Large intestine (tissue), 3 donors: Measurements from ENCODE around the gene CNTN4. TPM values are rescaled to one million over a fixed set of nuclear protein-coding genes. Genes with fewer than 3 reads are reported as not detected.
A peak's percentile ranks its signal among the peaks of the same experiment; 100 is the strongest.

ENCODE experiments used
- DNase-seq, 2 donors: peaks; one replicate each; pipeline versions ENCODE4 v3.0.0 to v3.0.0-alpha.2; 2013
- H3K27ac ChIP-seq: one replicate; pipeline ENCODE4 v1.5.1; 2013; ENCODE audit warnings: low read length
- H3K27me3 ChIP-seq: 2 replicates; pipeline ENCODE4 v1.6.1; 2013; ENCODE audit warnings: low read length; ENCODE audit not compliant: control insufficient read depth, insufficient read depth
- H3K36me3 ChIP-seq: 2 replicates; pipeline ENCODE4 v1.6.1; 2013; ENCODE audit warnings: low read length; ENCODE audit not compliant: control insufficient read depth, insufficient read depth
- H3K4me1 ChIP-seq: one replicate; pipeline ENCODE4 v1.6.1; 2013; ENCODE audit warnings: low read length; ENCODE audit not compliant: control insufficient read depth, insufficient read depth
- H3K4me3 ChIP-seq: one replicate; pipeline ENCODE4 v1.5.1; 2013; ENCODE audit warnings: low read length
- H3K9me3 ChIP-seq: one replicate; pipeline ENCODE4 v1.6.1; 2013; ENCODE audit warnings: mild to moderate bottlenecking, low read depth, low read length, moderate library complexity; ENCODE audit not compliant: control insufficient read depth
- WGBS: methylation state at CpG from one replicate; pipeline ENCODE4 v1.1.5; 2013; ENCODE audit warnings: low lambda C conversion rate; ENCODE audit not compliant: insufficient coverage; 5-methylcytosine and 5-hydroxymethylcytosine counted together
- polyA plus RNA-seq: library from polyadenylated mRNA; unstranded; fragments of 120-200 nt; gene quantifications from one replicate; pipeline ENCODE4 v1.2.1, GENCODE V29; 2013

CNTN4 gene
- polyA plus RNA-seq, 1 donor: 9.3 TPM

GRCh38 chr3:2554656-2555055 is 456.0 kb downstream of the CNTN4 start:
- no peak overlapping the region for H3K27ac ChIP-seq

GRCh38 chr3:2558796-2559195 is 460.1 kb downstream of the CNTN4 start:
- Histone ChIP-seq H3K9me3 (no peaks in the 10 kb centered on the region), H3K27me3 (no peaks in the 10 kb centered on the region), H3K4me1 (no peaks in the 10 kb centered on the region), H3K4me3 (no peak overlapping the region), H3K27ac (no peak overlapping the region), H3K36me3 (no peaks in the 10 kb centered on the region)
- no peak for DNase-seq
- WGBS: no CpG with 5 or more reads among the region's 1 CpG

More at GRCh38 chr3:2554656-2555055, 456.0 kb downstream of the CNTN4 start:
- H3K4me3 ChIP-seq: no peak overlapping the region
- 80% methylated on average over 1 of the region's 3 CpGs for WGBS
- DNase-seq: no peak
- no peaks in the 10 kb centered on the region for H3K36me3 ChIP-seq
- H3K9me3 ChIP-seq: no peaks in the 10 kb centered on the region
- no peaks in the 10 kb centered on the region for H3K4me1 ChIP-seq
- no peaks in the 10 kb centered on the region for H3K27me3 ChIP-seq

GRCh38 chr3:2567451-2567850 is 468.8 kb downstream of the CNTN4 start:
- WGBS: 90% methylated on average over 2 of the region's 3 CpGs
- Histone ChIP-seq H3K36me3 (no peaks in the 10 kb centered on the region), H3K27ac (no peak overlapping the region), H3K4me1 (no peaks in the 10 kb centered on the region), H3K4me3 (no peak overlapping the region), H3K9me3 (no peaks in the 10 kb centered on the region), H3K27me3 (no peaks in the 10 kb centered on the region)
- no peak for DNase-seq

GRCh38 chr3:2568156-2568555 is 469.5 kb downstream of the CNTN4 start:
- no peak overlapping the region for H3K27ac ChIP-seq
- H3K36me3 ChIP-seq: no peaks in the 10 kb centered on the region
- no peak overlapping the region for H3K4me3 ChIP-seq
- no peaks in the 10 kb centered on the region for H3K27me3 ChIP-seq
- no peaks in the 10 kb centered on the region for H3K9me3 ChIP-seq
- no CpG with 5 or more reads among the region's 2 CpGs for WGBS
- H3K4me1 ChIP-seq: no peaks in the 10 kb centered on the region
- DNase-seq: no peak

GRCh38 chr3:2568929-2569328 is 470.3 kb downstream of the CNTN4 start:
- no peaks in the 10 kb centered on the region for H3K36me3 ChIP-seq
- H3K27ac ChIP-seq: no peak overlapping the region
- no peaks in the 10 kb centered on the region for H3K27me3 ChIP-seq
- no peak for DNase-seq
- H3K4me1 ChIP-seq: no peaks in the 10 kb centered on the region
- no peak overlapping the region for H3K4me3 ChIP-seq
- no peaks in the 10 kb centered on the region for H3K9me3 ChIP-seq
- WGBS: 95% methylated on average over 4 of the region's 7 CpGs

- Histone ChIP-seq H3K36me3 (no peaks in the 10 kb centered on the region), H3K4me3 (no peak overlapping the region), H3K4me1 (no peaks in the 10 kb centered on the region), H3K27ac (no peak overlapping the region), H3K9me3 (no peaks in the 10 kb centered on the region), H3K27me3 (no peaks in the 10 kb centered on the region)
- DNase-seq: no peak
- no CpG with 5 or more reads among the region's 4 CpGs for WGBS
Observed at GRCh38 chr3:2577571-2577970, 478.9 kb downstream of the CNTN4 start.

GRCh38 chr3:2578560-2578959 is 479.9 kb downstream of the CNTN4 start:
- no CpG with 5 or more reads among the region's 3 CpGs for WGBS
- Histone ChIP-seq H3K4me1 (no peaks in the 10 kb centered on the region), H3K27ac (no peak overlapping the region), H3K4me3 (no peak overlapping the region), H3K36me3 (no peaks in the 10 kb centered on the region), H3K9me3 (no peaks in the 10 kb centered on the region), H3K27me3 (no peaks in the 10 kb centered on the region)
- DNase-seq: no peak

- Histone ChIP-seq H3K4me3 (no peak overlapping the region), H3K27me3 (no peaks in the 10 kb centered on the region), H3K27ac (no peak overlapping the region), H3K36me3 (no peaks in the 10 kb centered on the region), H3K9me3 (no peaks in the 10 kb centered on the region), H3K4me1 (no peaks in the 10 kb centered on the region)
- 80% methylated on average over 1 of the region's 4 CpGs for WGBS
- peak in 1 of 2 donors; percentile 7 for DNase-seq
Observed at GRCh38 chr3:2579206-2579605, 480.5 kb downstream of the CNTN4 start.

GRCh38 chr3:2583046-2583445 is 484.4 kb downstream of the CNTN4 start:
- no peak overlapping the region for H3K4me3 ChIP-seq
- no peaks in the 10 kb centered on the region for H3K9me3 ChIP-seq
- WGBS: 57% methylated on average over 1 of the region's 2 CpGs
- no peaks in the 10 kb centered on the region for H3K27me3 ChIP-seq
- no peaks in the 10 kb centered on the region for H3K36me3 ChIP-seq
- H3K27ac ChIP-seq: no peak overlapping the region
- no peaks in the 10 kb centered on the region for H3K4me1 ChIP-seq
- DNase-seq: no peak

- Histone ChIP-seq H3K4me3 (no peak overlapping the region), H3K9me3 (no peaks in the 10 kb centered on the region), H3K27ac (no peak overlapping the region), H3K36me3 (no peaks in the 10 kb centered on the region), H3K27me3 (no peaks in the 10 kb centered on the region), H3K4me1 (no peaks in the 10 kb centered on the region)
- no CpG with 5 or more reads among the region's 6 CpGs for WGBS
- DNase-seq: no peak
Observed at GRCh38 chr3:2589336-2589969, 490.8 kb downstream of the CNTN4 start.

- Histone ChIP-seq H3K4me3 (no peak overlapping the region), H3K9me3 (no peaks in the 10 kb centered on the region), H3K27ac (no peak overlapping the region), H3K36me3 (no peaks in the 10 kb centered on the region), H3K4me1 (no peaks in the 10 kb centered on the region), H3K27me3 (no peaks in the 10 kb centered on the region)
- DNase-seq: no peak
- WGBS: no CpG with 5 or more reads among the region's 4 CpGs
Observed at GRCh38 chr3:2595486-2595885, 496.8 kb downstream of the CNTN4 start.
